Gastrocnemius medialis (tissue), 4 donors: ENCODE data around the gene RUSF1. TPM values are rescaled to one million over a fixed set of nuclear protein-coding genes. Genes with fewer than 3 reads are reported as not detected.

ENCODE experiments used
- ATAC-seq, 2 donors: fragments of 150-250 bp; one replicate each; pipeline ENCODE4 v1.9.1; 2016
- DNase-seq, 2 donors: peaks; one replicate each; pipeline ENCODE4 v3.0.0-alpha.2; 2019
- H3K27ac ChIP-seq, 4 donors: fragments of 200-600 bp; sonication (generic); 1 replicate in 1 of 4; 2 replicates in 3 of 4; pipeline ENCODE4 v1.5.1; 2016 to 2018; ENCODE audit warnings: mild to moderate bottlenecking in 2 of 4, moderate library complexity in 1 of 4
- H3K27me3 ChIP-seq, 3 donors: fragments of 200-600 bp; sonication (generic) in 2 of 3; 1 replicate in 1 of 3; 2 replicates in 2 of 3; pipeline versions ENCODE4 v1.5.1 to v1.6.0; 2016 to 2019; ENCODE audit warnings: mild to moderate bottlenecking in 1 of 3, moderate library complexity in 1 of 3
- H3K36me3 ChIP-seq, 2 donors: fragments of 200-600 bp; sonication (generic) in 1 of 2; one replicate each; pipeline ENCODE4 v1.5.1; 2017 to 2018
- H3K4me1 ChIP-seq, 2 donors: fragments of 200-600 bp; sonication (generic) in 1 of 2; one replicate each; pipeline ENCODE4 v1.5.1; 2016 to 2017; ENCODE audit warnings: mild to moderate bottlenecking in 2 of 2
- H3K4me3 ChIP-seq, 4 donors: fragments of 200-600 bp; sonication (generic) in 3 of 4; 1 replicate in 1 of 4; 2 replicates in 3 of 4; pipeline ENCODE4 v1.5.1; 2016 to 2019; ENCODE audit warnings: mild to moderate bottlenecking in 2 of 4
- H3K9me3 ChIP-seq, 3 donors: fragments of 200-600 bp; sonication (generic) in 2 of 3; 1 replicate in 1 of 3; 2 replicates in 2 of 3; pipeline ENCODE4 v1.5.1; 2016 to 2019
- POLR2A ChIP-seq, 2 donors: fragments of 450-650 bp; IDR thresholded peaks; one replicate each; pipeline ENCODE4 v1.6.1; 2017; ENCODE audit warnings: antibody characterized with exemption in 2 of 2, mild to moderate bottlenecking in 2 of 2, moderate library complexity in 2 of 2
- in situ Hi-C, 4 donors: fragments of 200-750 bp; cut with MboI; loops; one replicate each; pipeline versions ENCODE4 v1.15.0 to v1.8.0; 2017; ENCODE audit warnings: low sequenced_read_pairs in 4 of 4
- intact Hi-C: fragments of 100-400 bp; cut with DNase I; formaldehyde crosslinking; loops from one replicate; pipeline ENCODE4 v1.15.1; 2023; ENCODE audit warnings: low total_unique reads
- total RNA-seq, 4 donors: library from RNA; depleted of rRNA; stranded (reverse); fragments of >200 nt; gene quantifications; one replicate each; pipeline versions ENCODE4 v1.1.0 to v1.2.3, GENCODE V29; 2016
- TF ChIP-seq, protein P1 (sequence below), 5 experiments: fragments of 450-650 bp in 3 of 5; fragments of 200-600 bp in 2 of 5; sonication (generic) in 2 of 5; IDR thresholded peaks in 4 of 5; conservative IDR thresholded peaks in 1 of 5; 1 replicate in 4 of 5; 2 replicates in 1 of 5; pipeline ENCODE4 v1.5.1; 2016 to 2019; ENCODE audit warnings: antibody characterized with exemption in 5 of 5, mild to moderate bottlenecking in 3 of 5, moderate library complexity in 3 of 5

The RUSF1 gene
- total RNA-seq, 4 donors from 2014 or later: 6.7 to 15.1 (median 8.5) TPM

DNA sequence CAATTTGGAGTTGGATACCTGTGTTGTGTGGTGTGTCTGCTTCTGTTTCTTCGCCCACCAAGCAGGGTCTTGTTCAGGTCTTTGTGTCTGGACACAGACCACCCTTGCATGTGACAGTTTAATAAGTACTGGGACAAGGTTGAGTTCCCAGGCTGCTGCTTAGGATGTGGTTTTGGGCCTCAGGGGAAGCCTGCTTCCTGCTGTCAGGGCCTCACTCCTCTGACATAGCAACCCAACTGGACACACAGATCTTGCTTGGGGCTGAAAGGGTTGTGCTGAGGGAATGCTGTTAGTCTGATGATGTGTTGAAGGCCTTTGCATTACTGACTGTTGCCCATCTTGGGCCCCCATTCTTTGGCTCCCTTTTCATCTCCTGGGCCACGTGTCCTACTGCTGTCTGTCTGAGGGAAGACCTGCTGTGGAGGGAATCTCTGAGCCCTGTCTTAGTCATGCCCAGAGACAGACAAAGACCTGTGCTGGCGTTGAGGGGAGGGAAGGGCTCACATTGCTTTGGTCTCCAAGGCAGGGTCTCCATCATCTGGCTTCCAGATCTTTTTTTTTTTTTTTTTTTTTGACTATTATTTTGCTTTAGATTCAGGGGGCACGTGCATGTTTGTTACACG, 40.9 kb downstream of the RUSF1 start:
- H3K36me3 ChIP-seq: peaks cover 0 to 49% of the 10 kb centered on the region in 2 donors
- H3K4me3 ChIP-seq: no peak overlapping the region
- no peaks in the 10 kb centered on the region for H3K9me3 ChIP-seq
- in situ Hi-C loops (no loop called here), intact Hi-C loops (no loop called here)
- no peak overlapping the region for H3K27ac ChIP-seq
- no peak for ATAC-seq
- DNase-seq: no peak
- TF ChIP-seq, protein P1, sequence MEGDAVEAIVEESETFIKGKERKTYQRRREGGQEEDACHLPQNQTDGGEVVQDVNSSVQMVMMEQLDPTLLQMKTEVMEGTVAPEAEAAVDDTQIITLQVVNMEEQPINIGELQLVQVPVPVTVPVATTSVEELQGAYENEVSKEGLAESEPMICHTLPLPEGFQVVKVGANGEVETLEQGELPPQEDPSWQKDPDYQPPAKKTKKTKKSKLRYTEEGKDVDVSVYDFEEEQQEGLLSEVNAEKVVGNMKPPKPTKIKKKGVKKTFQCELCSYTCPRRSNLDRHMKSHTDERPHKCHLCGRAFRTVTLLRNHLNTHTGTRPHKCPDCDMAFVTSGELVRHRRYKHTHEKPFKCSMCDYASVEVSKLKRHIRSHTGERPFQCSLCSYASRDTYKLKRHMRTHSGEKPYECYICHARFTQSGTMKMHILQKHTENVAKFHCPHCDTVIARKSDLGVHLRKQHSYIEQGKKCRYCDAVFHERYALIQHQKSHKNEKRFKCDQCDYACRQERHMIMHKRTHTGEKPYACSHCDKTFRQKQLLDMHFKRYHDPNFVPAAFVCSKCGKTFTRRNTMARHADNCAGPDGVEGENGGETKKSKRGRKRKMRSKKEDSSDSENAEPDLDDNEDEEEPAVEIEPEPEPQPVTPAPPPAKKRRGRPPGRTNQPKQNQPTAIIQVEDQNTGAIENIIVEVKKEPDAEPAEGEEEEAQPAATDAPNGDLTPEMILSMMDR (IDR thresholded peaks at IDR 0.05 in 4 of 5, conservative IDR thresholded peaks at IDR 0.05 in 1 of 5): no peak
- TF ChIP-seq POLR2A (IDR thresholded peaks at IDR 0.05): no peak
- H3K27me3 ChIP-seq: peaks cover 0 to 3% (median 0%) of the 10 kb centered on the region in 3 donors
- H3K4me1 ChIP-seq: peaks cover 0 to 11% of the 10 kb centered on the region in 2 donors

DNA sequence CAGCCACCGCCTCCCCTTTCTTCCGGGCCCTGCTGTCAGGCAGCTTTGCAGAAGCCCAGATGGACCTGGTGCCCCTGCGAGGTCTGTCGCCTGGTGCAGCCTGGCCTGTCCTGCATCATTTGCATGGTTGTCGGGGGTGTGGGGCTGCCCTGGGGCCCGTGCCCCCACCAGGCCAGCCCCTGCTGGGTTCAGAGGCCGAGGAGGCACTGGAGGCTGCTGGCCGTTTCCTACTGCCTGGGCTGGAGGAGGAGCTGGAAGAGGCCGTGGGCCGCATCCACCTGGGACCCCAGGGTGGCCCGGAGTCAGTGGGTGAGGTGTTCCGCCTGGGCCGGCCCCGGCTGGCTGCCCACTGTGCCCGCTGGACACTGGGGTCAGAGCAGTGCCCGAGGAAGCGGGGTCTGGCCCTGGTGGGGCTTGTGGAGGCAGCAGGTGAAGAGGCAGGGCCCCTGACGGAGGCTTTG, 41.8 kb downstream of the RUSF1 start:
- DNase-seq: no peak
- ATAC-seq: no peak
- Histone ChIP-seq H3K4me3 (no peak overlapping the region), H3K27ac (no peak overlapping the region), H3K9me3 (no peaks in the 10 kb centered on the region), H3K4me1 (peaks cover 0 to 5% of the 10 kb centered on the region in 2 donors), H3K36me3 (peaks cover 0 to 57% of the 10 kb centered on the region in 2 donors), H3K27me3 (no peaks in the 10 kb centered on the region)
- TF ChIP-seq, protein P1 (IDR thresholded peaks at IDR 0.05 in 4 of 5, conservative IDR thresholded peaks at IDR 0.05 in 1 of 5): no peak
- no peak for TF ChIP-seq POLR2A (IDR thresholded peaks at IDR 0.05)
- intact Hi-C loops (no loop called here), in situ Hi-C loops (no loop called here)

DNA sequence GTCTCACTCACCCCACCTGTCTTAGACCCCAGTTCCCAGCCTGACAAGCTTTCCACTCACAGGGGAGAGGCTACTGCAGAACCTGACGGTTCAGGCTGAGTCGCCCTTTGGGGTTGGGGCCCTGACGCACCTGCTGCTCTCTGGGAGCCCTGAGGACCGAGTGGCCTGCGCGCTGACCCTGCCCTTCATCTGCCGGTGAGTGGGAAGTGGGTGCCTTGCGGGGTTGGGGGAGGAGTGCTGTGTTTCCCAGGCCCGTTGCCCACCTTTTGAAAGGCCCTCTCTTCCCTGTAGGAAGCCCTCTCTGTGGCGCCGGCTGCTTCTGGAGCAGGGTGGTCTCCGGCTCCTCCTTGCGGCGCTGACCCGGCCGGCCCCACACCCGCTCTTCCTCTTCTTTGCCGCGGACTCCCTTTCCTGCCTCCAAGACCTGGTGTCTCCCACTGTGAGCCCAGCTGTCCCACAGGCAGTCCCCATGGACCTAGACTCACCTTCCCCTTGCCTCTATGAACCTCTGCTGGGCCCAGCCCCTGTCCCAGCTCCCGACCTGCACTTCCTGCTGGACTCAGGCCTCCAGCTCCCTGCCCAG, 42.3 kb downstream of the RUSF1 start:
- in situ Hi-C loops (no loop called here), intact Hi-C loops (no loop called here)
- Histone ChIP-seq H3K4me1 (peaks cover 5 to 6% of the 10 kb centered on the region in 2 donors), H3K27me3 (no peaks in the 10 kb centered on the region), H3K9me3 (no peaks in the 10 kb centered on the region), H3K36me3 (peaks cover 0 to 57% of the 10 kb centered on the region in 2 donors), H3K27ac (no peak overlapping the region), H3K4me3 (no peak overlapping the region)
- ATAC-seq (no peak), DNase-seq (no peak)
- no peak for TF ChIP-seq POLR2A (IDR thresholded peaks at IDR 0.05)
- TF ChIP-seq, protein P1 (IDR thresholded peaks at IDR 0.05 in 4 of 5, conservative IDR thresholded peaks at IDR 0.05 in 1 of 5): no peak

DNA sequence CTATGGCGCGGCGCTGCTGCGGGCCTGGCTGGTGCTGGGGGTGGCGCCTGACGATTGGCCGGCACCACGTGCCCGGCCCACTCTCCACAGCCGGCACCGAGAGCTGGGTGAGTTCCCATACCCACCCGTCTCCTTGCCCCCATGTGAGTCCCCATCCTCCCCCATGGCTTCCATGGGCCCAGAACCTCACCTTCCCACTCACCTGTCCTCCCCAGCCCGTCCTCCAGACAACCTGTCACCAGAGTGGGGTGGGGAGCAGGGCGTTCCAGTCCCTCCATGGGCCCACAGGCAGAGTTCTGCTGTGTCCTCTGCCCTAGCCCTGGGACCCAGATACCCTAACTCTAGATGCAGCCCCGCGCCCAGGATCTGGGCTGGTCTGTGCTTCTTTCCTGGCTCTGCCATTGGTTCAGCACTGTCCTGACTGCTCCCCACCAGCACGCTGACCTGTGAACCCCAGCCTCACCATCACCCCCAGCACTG, 43.4 kb downstream of the RUSF1 start:
- no peak overlapping the region for H3K4me3 ChIP-seq
- H3K4me1 ChIP-seq: peaks cover 14 to 15% of the 10 kb centered on the region in 2 donors
- no peak overlapping the region for H3K27ac ChIP-seq
- DNase-seq: no peak
- in situ Hi-C loops: no loop called here
- TF ChIP-seq POLR2A (IDR thresholded peaks at IDR 0.05): no peak
- TF ChIP-seq, protein P1 (IDR thresholded peaks at IDR 0.05 in 4 of 5, conservative IDR thresholded peaks at IDR 0.05 in 1 of 5): no peak
- no peaks in the 10 kb centered on the region for H3K27me3 ChIP-seq
- H3K36me3 ChIP-seq: peaks cover 0 to 57% of the 10 kb centered on the region in 2 donors
- intact Hi-C loops: no loop called here
- no peaks in the 10 kb centered on the region for H3K9me3 ChIP-seq
- no peak for ATAC-seq
